Calu3 (cell line): ENCODE data around the gene BRD9. TPM values are rescaled to one million over a fixed set of nuclear protein-coding genes. Genes with fewer than 3 reads are reported as not detected.

Source experiments
- BruUV-seq: library from RNA; stranded (reverse); fragments of 400-500 nt; replicated peaks from 2 replicates; lab custom pipeline; 2021; lab: Mats Ljungman, UMichigan
- CTCF ChIA-PET: fragments of 300-600 bp; sonication (Branson Sonifier 250); formaldehyde crosslinking; loops from one replicate; lab custom pipeline; 2022; ENCODE audit warnings: antibody characterized with exemption; lab: Charles Lee
- DNase-seq: peaks from one replicate; pipeline ENCODE4 v3.0.0; 2022
- H3K27ac Mint-ChIP-seq: one replicate; pipeline ENCODE4 v1.8.0; 2022; ENCODE audit warnings: mixed read lengths; ENCODE audit not compliant: unreplicated experiment
- H3K27me3 Mint-ChIP-seq: one replicate; pipeline ENCODE4 v1.8.0; 2022; ENCODE audit warnings: mixed read lengths; ENCODE audit not compliant: unreplicated experiment
- H3K36me3 Mint-ChIP-seq: one replicate; pipeline ENCODE4 v1.8.0; 2022; ENCODE audit warnings: mild to moderate bottlenecking, moderate library complexity, mixed read lengths; ENCODE audit not compliant: insufficient read depth, unreplicated experiment
- H3K4me1 Mint-ChIP-seq: one replicate; pipeline ENCODE4 v1.8.0; 2022; ENCODE audit warnings: mild to moderate bottlenecking, low read depth, mixed read lengths; ENCODE audit not compliant: unreplicated experiment
- H3K4me3 Mint-ChIP-seq: one replicate; pipeline ENCODE4 v1.8.0; 2022; ENCODE audit warnings: mild to moderate bottlenecking, low read depth, moderate library complexity, mixed read lengths; ENCODE audit not compliant: unreplicated experiment
- H3K9me3 Mint-ChIP-seq: one replicate; pipeline ENCODE4 v1.8.0; 2022; ENCODE audit warnings: low read depth, mixed read lengths; ENCODE audit not compliant: unreplicated experiment
- intact Hi-C: fragments of 100-400 bp; cut with micrococcal nuclease; formaldehyde crosslinking; loops from one replicate; pipeline ENCODE4 v1.10.0; 2022; ENCODE audit not compliant: unreplicated experiment
- total RNA-seq: library from RNA; stranded (reverse); gene quantifications from 2 replicates; pipeline ENCODE4 v1.2.3, GENCODE V29; 2022
- TF ChIP-seq, protein P1 (sequence below): fragments of 200-600 bp; IDR thresholded peaks from one replicate; pipeline ENCODE4 v1.8.0; 2022; ENCODE audit warnings: antibody characterized with exemption; ENCODE audit not compliant: unreplicated experiment

The BRD9 gene
- total RNA-seq, 1 experiment from 2014 or later, result 64.1 TPM

DNA sequence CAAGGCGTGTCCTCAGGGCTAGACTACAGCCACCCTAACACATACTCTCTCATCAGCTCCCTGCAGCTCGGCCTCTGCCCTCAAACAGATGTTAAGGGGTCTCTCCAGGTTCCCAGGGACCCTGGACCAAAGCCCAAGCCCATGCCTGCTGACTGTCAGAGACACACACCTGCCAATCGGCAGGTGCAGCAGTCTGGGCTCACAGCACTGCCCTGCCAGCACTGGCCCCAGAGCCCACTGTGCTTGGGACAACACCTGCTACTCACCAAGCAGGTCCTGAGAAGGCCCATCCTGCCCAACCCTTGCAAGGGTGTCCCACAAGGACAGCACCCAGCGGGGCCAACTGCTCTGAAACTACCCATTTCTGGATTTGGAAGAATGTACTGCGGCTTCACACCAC lies 21.6 kb downstream of the BRD9 start:
- no peak overlapping the region for H3K27ac Mint-ChIP-seq

DNA sequence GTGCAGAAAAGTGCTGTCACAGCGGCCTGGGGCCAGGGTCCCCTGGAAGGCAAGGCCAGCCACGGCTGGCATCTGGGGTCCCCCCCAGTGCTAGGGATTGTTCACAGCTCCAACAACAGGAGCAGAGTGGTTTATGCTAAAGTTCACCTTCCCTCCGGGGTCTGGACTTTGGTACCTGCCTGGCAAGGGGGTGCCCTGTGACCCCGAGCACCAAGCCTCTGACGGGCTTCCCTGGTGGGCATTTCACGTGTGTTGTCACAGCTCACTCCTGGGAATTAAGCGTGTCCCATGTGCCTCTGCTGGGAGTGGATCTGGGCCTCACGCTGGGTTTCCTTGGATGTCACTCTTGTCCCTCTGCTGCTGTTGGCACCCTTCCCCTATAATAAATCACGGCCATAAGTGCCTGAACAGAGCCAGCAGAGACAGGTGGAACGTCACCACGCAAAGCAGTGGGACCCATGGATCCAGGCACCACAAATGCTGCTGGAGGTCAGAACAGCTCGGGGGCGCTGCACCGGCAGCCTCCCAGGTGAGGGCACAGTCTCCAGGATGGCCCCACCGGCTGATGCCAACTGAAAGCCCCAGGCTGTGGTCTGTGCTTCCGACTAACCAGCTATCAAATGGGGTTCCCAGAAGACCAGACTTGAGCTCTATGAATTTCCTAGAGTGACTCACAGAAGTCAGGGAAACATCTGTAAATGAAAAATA lies 24.0 kb downstream of the BRD9 start:
- Mint-ChIP-seq H3K27ac (no peak overlapping the region), H3K9me3 (no peaks in the 10 kb centered on the region), H3K36me3 (peaks cover 42% of the 10 kb centered on the region), H3K4me1 (no peaks in the 10 kb centered on the region), H3K27me3 (no peaks in the 10 kb centered on the region), H3K4me3 (no peak overlapping the region)
- intact Hi-C loops, result no loop called here
- CTCF ChIA-PET, result no interaction called here
- no TSS peak for BruUV-seq
- DNase-seq, result no peak
- TF ChIP-seq, protein P1, sequence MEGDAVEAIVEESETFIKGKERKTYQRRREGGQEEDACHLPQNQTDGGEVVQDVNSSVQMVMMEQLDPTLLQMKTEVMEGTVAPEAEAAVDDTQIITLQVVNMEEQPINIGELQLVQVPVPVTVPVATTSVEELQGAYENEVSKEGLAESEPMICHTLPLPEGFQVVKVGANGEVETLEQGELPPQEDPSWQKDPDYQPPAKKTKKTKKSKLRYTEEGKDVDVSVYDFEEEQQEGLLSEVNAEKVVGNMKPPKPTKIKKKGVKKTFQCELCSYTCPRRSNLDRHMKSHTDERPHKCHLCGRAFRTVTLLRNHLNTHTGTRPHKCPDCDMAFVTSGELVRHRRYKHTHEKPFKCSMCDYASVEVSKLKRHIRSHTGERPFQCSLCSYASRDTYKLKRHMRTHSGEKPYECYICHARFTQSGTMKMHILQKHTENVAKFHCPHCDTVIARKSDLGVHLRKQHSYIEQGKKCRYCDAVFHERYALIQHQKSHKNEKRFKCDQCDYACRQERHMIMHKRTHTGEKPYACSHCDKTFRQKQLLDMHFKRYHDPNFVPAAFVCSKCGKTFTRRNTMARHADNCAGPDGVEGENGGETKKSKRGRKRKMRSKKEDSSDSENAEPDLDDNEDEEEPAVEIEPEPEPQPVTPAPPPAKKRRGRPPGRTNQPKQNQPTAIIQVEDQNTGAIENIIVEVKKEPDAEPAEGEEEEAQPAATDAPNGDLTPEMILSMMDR, result no peak

More for the DNA sequence above, 21.6 kb downstream of the BRD9 start:
- H3K36me3 Mint-ChIP-seq, result peaks cover 55% of the 10 kb centered on the region
- no peaks in the 10 kb centered on the region for H3K4me1 Mint-ChIP-seq
- intact Hi-C loops, result no loop called here
- BruUV-seq, result no TSS peak
- TF ChIP-seq, protein P1, result no peak
- no peaks in the 10 kb centered on the region for H3K9me3 Mint-ChIP-seq
- CTCF ChIA-PET, result no interaction called here
- H3K4me3 Mint-ChIP-seq, result no peak overlapping the region
- DNase-seq, result no peak
- no peaks in the 10 kb centered on the region for H3K27me3 Mint-ChIP-seq

DNA sequence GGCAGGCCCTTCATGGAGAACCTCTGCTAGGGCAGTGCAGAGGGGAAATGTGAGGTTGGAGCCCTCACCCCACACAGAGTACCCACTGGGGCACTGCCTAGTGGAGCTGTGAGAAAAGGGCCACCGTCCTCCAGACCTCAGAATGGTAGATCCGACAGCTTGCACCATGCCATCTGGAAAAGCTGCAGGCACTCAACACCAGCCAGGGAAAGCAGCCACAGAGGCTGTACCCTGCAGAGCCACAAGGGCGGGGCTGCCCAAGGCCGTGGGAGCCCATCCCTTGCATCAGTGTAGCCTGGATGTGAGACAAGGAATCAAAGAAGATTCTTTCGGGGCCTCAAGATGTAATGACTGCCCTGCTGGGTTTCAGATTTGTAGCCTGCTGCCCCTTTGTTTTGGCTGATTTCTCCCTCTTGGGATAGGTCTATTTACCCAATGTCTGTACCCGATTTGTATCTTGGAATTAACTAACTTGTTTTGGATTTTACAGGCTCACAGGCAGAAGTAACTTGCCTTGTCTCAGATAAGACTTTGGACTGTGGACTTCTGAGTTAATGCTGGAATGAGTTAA lies 25.2 kb downstream of the BRD9 start:
- H3K27ac Mint-ChIP-seq, result no peak overlapping the region
- TF ChIP-seq, protein P1, result no peak
- intact Hi-C loops, result no loop called here
- H3K4me1 Mint-ChIP-seq, result no peaks in the 10 kb centered on the region
- CTCF ChIA-PET, result no interaction called here
- DNase-seq, result no peak
- H3K27me3 Mint-ChIP-seq, result no peaks in the 10 kb centered on the region
- peaks cover 42% of the 10 kb centered on the region for H3K36me3 Mint-ChIP-seq
- no peaks in the 10 kb centered on the region for H3K9me3 Mint-ChIP-seq
- H3K4me3 Mint-ChIP-seq, result no peak overlapping the region
- BruUV-seq, result no TSS peak

DNA sequence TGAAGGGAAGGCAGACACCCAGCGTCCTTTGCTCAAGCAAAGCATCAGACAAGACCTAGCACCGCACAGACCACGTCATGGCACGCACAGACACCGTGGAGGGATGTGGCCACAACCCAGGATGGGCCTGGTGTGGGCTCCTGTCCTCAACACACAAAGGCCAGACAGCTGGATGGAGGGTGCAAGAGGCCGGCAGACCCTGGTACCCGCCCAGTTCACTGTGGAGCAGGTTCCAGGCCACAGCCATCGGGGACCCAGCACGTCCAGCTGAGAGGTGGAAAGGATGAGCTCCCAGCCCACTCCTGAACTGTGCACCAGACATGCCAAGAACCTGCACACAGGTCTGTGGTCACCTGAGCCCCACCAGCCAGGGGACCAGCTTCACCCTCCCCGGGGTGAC lies 26.8 kb downstream of the BRD9 start:
- no TSS peak for BruUV-seq
- no peak overlapping the region for H3K4me3 Mint-ChIP-seq
- no peak overlapping the region for H3K27ac Mint-ChIP-seq
- H3K36me3 Mint-ChIP-seq, result peaks cover 34% of the 10 kb centered on the region
- TF ChIP-seq, protein P1, result no peak
- no peak for DNase-seq
- H3K9me3 Mint-ChIP-seq, result no peaks in the 10 kb centered on the region
- intact Hi-C loops, result no loop called here
- CTCF ChIA-PET, result no interaction called here
- no peaks in the 10 kb centered on the region for H3K27me3 Mint-ChIP-seq
- H3K4me1 Mint-ChIP-seq, result no peaks in the 10 kb centered on the region
